Measurements from ENCODE around the gene SEMA3E.

SEMA3E gene

GRCh38 chr7:83457022-83457892 lies 191.7 kb downstream of the SEMA3E start:
- TF ChIP-seq CTCF (IDR thresholded peaks at IDR 0.05; ENCODE audit: control extremely low read depth, extremely low read depth, low read depth, missing control alignments), result no peak
- ChIA-PET CTCF (no interaction called here), POLR2A (no interaction called here)
- DNase-seq (ENCODE audit: extremely low spot score), result no peak

GRCh38 chr7:83456413-83456812 lies 192.5 kb downstream of the SEMA3E start:
- CTCF ChIA-PET, result interaction anchor here (1.5 kb wide), 1 partner anchor 25 kb away, joined by 3 read pairs; no protein-coding TSS in a partner anchor
- no peak for TF ChIP-seq CTCF (IDR thresholded peaks at IDR 0.05; ENCODE audit: control extremely low read depth, extremely low read depth, low read depth, missing control alignments)
- DNase-seq (ENCODE audit: extremely low spot score), result no peak
- POLR2A ChIA-PET, result no interaction called here

- CTCF ChIA-PET, result interaction anchor here (1.5 kb wide), 1 partner anchor 24 kb away, joined by 3 read pairs; no protein-coding TSS in a partner anchor
- POLR2A ChIA-PET, result no interaction called here
- no peak for DNase-seq (ENCODE audit: extremely low spot score)
- no peak for TF ChIP-seq CTCF (IDR thresholded peaks at IDR 0.05; ENCODE audit: control extremely low read depth, extremely low read depth, low read depth, missing control alignments)
Observed at GRCh38 chr7:83455612-83456011, 193.3 kb downstream of the SEMA3E start.

GRCh38 chr7:83452256-83452655 lies 196.7 kb downstream of the SEMA3E start:
- POLR2A ChIA-PET, result no interaction called here
- DNase-seq (ENCODE audit: extremely low spot score), result no peak

GRCh38 chr7:83451501-83452045 lies 197.4 kb downstream of the SEMA3E start:
- ChIA-PET POLR2A (no interaction called here), CTCF (interaction anchor here (1.4 to 1.5 kb wide), 2 partner anchors 15 to 20 kb away, joined by 3 to 4 read pairs; no protein-coding TSS in a partner anchor)
- no peak for DNase-seq (ENCODE audit: extremely low spot score)
- no peak for TF ChIP-seq CTCF (IDR thresholded peaks at IDR 0.05; ENCODE audit: control extremely low read depth, extremely low read depth, low read depth, missing control alignments)

More at GRCh38 chr7:83452256-83452655, 196.7 kb downstream of the SEMA3E start:
- no peak for TF ChIP-seq CTCF (IDR thresholded peaks at IDR 0.05; ENCODE audit: control extremely low read depth, extremely low read depth, low read depth, missing control alignments)
- CTCF ChIA-PET, result interaction anchor here (1.3 to 1.5 kb wide), 3 partner anchors 8 to 21 kb away, joined by 3 to 4 read pairs (median 3); no protein-coding TSS in a partner anchor

GRCh38 chr7:83449781-83450180 lies 199.2 kb downstream of the SEMA3E start:
- no peak for DNase-seq (ENCODE audit: extremely low spot score)
- CTCF ChIA-PET, result interaction anchor here (1.6 kb wide), 1 partner anchor 36 kb away, joined by 4 read pairs; no protein-coding TSS in a partner anchor
- no peak for TF ChIP-seq CTCF (IDR thresholded peaks at IDR 0.05; ENCODE audit: control extremely low read depth, extremely low read depth, low read depth, missing control alignments)
- POLR2A ChIA-PET, result no interaction called here

All from GM10248 (cell line).